PC-3 (cell line): Measurements from ENCODE around the gene TGFBI. TPM values are rescaled to one million over a fixed set of nuclear protein-coding genes. Genes with fewer than 3 reads are reported as not detected.

ENCODE experiments used
- ATAC-seq: fragments of 200-7000 bp; cut with Tn5 transposase; 2 replicates; pipeline ENCODE4 v1.9.1; 2020; ENCODE audit warnings: mild to moderate bottlenecking, moderate library complexity
- BruUV-seq: library from RNA; stranded (reverse); fragments of 400-500 nt; replicated peaks from 2 replicates; lab custom pipeline; 2021; lab: Mats Ljungman, UMichigan
- CTCF ChIA-PET: fragments of 300-600 bp; sonication (Branson Sonifier 250); formaldehyde crosslinking; loops from one replicate; lab custom pipeline; 2022; ENCODE audit warnings: antibody characterized with exemption; lab: Charles Lee
- POLR2A ChIA-PET: fragments of 300-600 bp; sonication (Branson Sonifier 250); formaldehyde crosslinking; loops from one replicate; lab custom pipeline; 2022; ENCODE audit warnings: antibody characterized with exemption; ENCODE audit not compliant: unreplicated experiment; lab: Charles Lee
- DNase-seq: peaks from one replicate; pipeline ENCODE4 v3.0.0-alpha.2; 2015
- H2AFZ ChIP-seq: fragments of 300-600 bp; sonication (generic); 2 replicates; pipeline ENCODE4 v1.6.0; 2016; ENCODE audit warnings: antibody characterized with exemption, low read length
- H3F3A ChIP-seq: fragments of 300-600 bp; sonication (generic); one replicate; pipeline ENCODE4 v1.6.0; 2017; ENCODE audit warnings: antibody characterized with exemption, low read length, control low read depth, mild to moderate bottlenecking; ENCODE audit not compliant: unreplicated experiment
- H3K27ac ChIP-seq: fragments of 300-600 bp; sonication (generic); 2 replicates; pipeline ENCODE4 v1.5.1; 2016; ENCODE audit warnings: mild to moderate bottlenecking, low read length
- H3K27me3 ChIP-seq: fragments of 300-600 bp; sonication (generic); 2 replicates; pipeline ENCODE4 v1.6.1; 2016; ENCODE audit warnings: low read length, mixed read lengths
- H3K36me3 ChIP-seq: fragments of 300-600 bp; sonication (generic); 2 replicates; pipeline ENCODE4 v1.6.1; 2016; ENCODE audit warnings: low read depth, mixed run types, low read length, mixed read lengths
- H3K4me1 ChIP-seq: fragments of 300-600 bp; sonication (generic); 2 replicates; pipeline ENCODE4 v1.5.1; 2016; ENCODE audit warnings: low read length; ENCODE audit not compliant: insufficient read depth
- H3K4me2 ChIP-seq: fragments of 300-600 bp; sonication (generic); 2 replicates; pipeline ENCODE4 v1.6.0; 2016; ENCODE audit warnings: low read length
- H3K4me3 ChIP-seq: fragments of 300-600 bp; sonication (generic); 2 replicates; pipeline ENCODE4 v1.5.1; 2016; ENCODE audit warnings: mild to moderate bottlenecking, low read length, mixed read lengths
- H3K79me2 ChIP-seq: fragments of 300-600 bp; sonication (generic); 2 replicates; pipeline ENCODE4 v1.6.1; 2017; ENCODE audit warnings: low read length, mixed read lengths
- H3K9ac ChIP-seq: fragments of 300-600 bp; sonication (generic); 2 replicates; pipeline ENCODE4 v1.6.0; 2016; ENCODE audit warnings: mild to moderate bottlenecking, low read length
- H3K9me2 ChIP-seq: fragments of 300-600 bp; sonication (generic); replicated peaks from 2 replicates; pipeline ENCODE4 v1.6.1; 2016; ENCODE audit warnings: mixed run types, low read length, mixed read lengths
- H3K9me3 ChIP-seq: fragments of 300-600 bp; sonication (generic); 2 replicates; pipeline ENCODE4 v1.6.1; 2016; ENCODE audit warnings: low read length, mixed read lengths
- H4K20me1 ChIP-seq: fragments of 300-600 bp; sonication (generic); 2 replicates; pipeline ENCODE4 v1.6.1; 2016; ENCODE audit warnings: low read length, mixed read lengths
- CTCF ChIP-seq: fragments of 300-600 bp; sonication (generic); conservative IDR thresholded peaks from 2 replicates; pipeline ENCODE4 v1.5.1; 2017; ENCODE audit warnings: antibody characterized with exemption, low read depth, mild to moderate bottlenecking, low read length
- EZH2 ChIP-seq: fragments of 300-600 bp; sonication (generic); IDR thresholded peaks from one replicate; pipeline ENCODE4 v1.6.1; 2017; ENCODE audit warnings: antibody characterized with exemption, mild to moderate bottlenecking, low read length; ENCODE audit not compliant: unreplicated experiment
- EZH2phosphoT487 ChIP-seq: fragments of 300-600 bp; sonication (generic); IDR thresholded peaks from 2 replicates; pipeline ENCODE4 v1.6.1; 2018; ENCODE audit warnings: mild to moderate bottlenecking, antibody characterized with exemption, low read length, borderline replicate concordance
- intact Hi-C: fragments of 100-400 bp; cut with micrococcal nuclease; formaldehyde crosslinking; loops from 2 replicates; pipeline ENCODE4 v1.9.0; 2023
- total RNA-seq: library from RNA; depleted of rRNA; stranded (reverse); fragments of >200 nt; gene quantifications from 2 replicates; pipeline ENCODE4 v1.2.3, GENCODE V29; 2014

The TGFBI gene
- total RNA-seq, 1 experiment from 2014 or later: 4.8 TPM

- no peak overlapping the region for H3K27ac ChIP-seq
- intact Hi-C loops: no loop called here
- no peak overlapping the region for H3K4me2 ChIP-seq
- no peaks in the 10 kb centered on the region for H3F3A ChIP-seq
- POLR2A ChIA-PET: no interaction called here
- ATAC-seq (no peak), DNase-seq (no peak)
- H3K4me3 ChIP-seq: no peak overlapping the region
- peaks cover 22% of the 10 kb centered on the region for H3K4me1 ChIP-seq
- CTCF ChIA-PET: no interaction called here
- H3K9me3 ChIP-seq: no peaks in the 10 kb centered on the region
- H3K9ac ChIP-seq: no peak overlapping the region
- TF ChIP-seq EZH2phosphoT487: no peak
- TF ChIP-seq EZH2: no peak
- no peak for TF ChIP-seq CTCF
- no peak overlapping the region for H2AFZ ChIP-seq
- no peaks in the 10 kb centered on the region for H4K20me1 ChIP-seq
- peaks cover 4% of the 10 kb centered on the region for H3K27me3 ChIP-seq
- no TSS peak for BruUV-seq
- H3K9me2 ChIP-seq: no peaks in the 10 kb centered on the region
- H3K79me2 ChIP-seq: no peaks in the 10 kb centered on the region
- no peaks in the 10 kb centered on the region for H3K36me3 ChIP-seq
Measured at GRCh38 chr5:136023958-136024541, 4.7 kb upstream of the TGFBI start.

DNA sequence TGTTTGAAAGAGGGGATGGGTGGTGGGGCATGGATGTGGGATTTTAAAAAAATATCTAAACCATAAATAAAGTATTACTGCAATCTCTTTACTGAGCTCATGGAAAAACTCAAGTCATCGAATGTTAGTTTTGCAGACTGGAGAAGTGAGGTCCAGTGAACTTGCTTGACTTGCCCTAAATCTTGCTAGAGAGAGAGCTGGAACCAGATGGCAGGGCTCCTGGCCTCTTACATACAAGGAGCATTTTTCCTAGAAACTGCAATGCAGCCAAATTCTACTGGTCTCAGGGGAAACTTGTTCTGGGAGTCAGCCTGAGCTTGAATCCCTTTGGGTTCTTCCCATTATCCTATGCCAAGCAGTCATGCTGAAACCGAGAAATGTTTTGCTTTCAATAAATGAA lies 2.9 kb upstream of the TGFBI start:
- H3K9ac ChIP-seq: no peak overlapping the region
- H2AFZ ChIP-seq: no peak overlapping the region
- H3F3A ChIP-seq: no peaks in the 10 kb centered on the region
- no TSS peak for BruUV-seq
- no peaks in the 10 kb centered on the region for H3K79me2 ChIP-seq
- no peak overlapping the region for H3K4me2 ChIP-seq
- H3K36me3 ChIP-seq: no peaks in the 10 kb centered on the region
- H3K9me2 ChIP-seq: no peaks in the 10 kb centered on the region
- ATAC-seq (no peak), DNase-seq (no peak)
- no peaks in the 10 kb centered on the region for H3K9me3 ChIP-seq
- peaks cover 7% of the 10 kb centered on the region for H3K4me1 ChIP-seq
- ChIA-PET POLR2A (no interaction called here), CTCF (no interaction called here)
- TF ChIP-seq EZH2phosphoT487: no peak
- no peaks in the 10 kb centered on the region for H4K20me1 ChIP-seq
- intact Hi-C loops: no loop called here
- H3K27ac ChIP-seq: no peak overlapping the region
- peaks cover 4% of the 10 kb centered on the region for H3K27me3 ChIP-seq
- H3K4me3 ChIP-seq: no peak overlapping the region

DNA sequence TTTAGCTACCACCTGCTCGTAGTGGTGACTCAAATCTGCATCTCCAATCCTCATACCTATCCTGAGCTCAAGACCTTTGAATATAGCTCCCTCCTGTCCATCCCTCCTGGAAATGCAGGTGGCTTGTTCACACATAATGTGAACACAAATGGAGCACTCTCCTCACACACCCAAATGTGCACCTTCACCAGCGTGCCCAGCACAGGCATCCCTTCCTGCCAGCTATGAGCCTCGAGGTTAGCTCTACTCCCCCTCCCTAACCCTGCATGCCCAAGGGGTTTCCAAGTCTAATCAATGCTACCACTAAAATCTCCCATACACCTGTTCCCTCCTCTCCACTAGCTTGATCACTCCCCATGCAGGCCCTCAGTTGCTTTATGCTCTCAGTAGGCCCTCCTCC lies 2.2 kb upstream of the TGFBI start:
- Histone ChIP-seq H3F3A (no peaks in the 10 kb centered on the region), H4K20me1 (no peaks in the 10 kb centered on the region), H3K4me3 (no peak overlapping the region), H3K4me2 (no peak overlapping the region), H3K9me3 (no peaks in the 10 kb centered on the region), H3K36me3 (no peaks in the 10 kb centered on the region), H3K9ac (no peak overlapping the region), H3K27ac (no peak overlapping the region), H3K79me2 (no peaks in the 10 kb centered on the region), H2AFZ (no peak overlapping the region), H3K4me1 (peaks cover 3% of the 10 kb centered on the region; the same call in 1 of the 2 replicates), H3K9me2 (no peaks in the 10 kb centered on the region), H3K27me3 (peaks cover 4% of the 10 kb centered on the region)
- ATAC-seq: no peak
- CTCF ChIA-PET: no interaction called here
- BruUV-seq: no TSS peak
- no peak for TF ChIP-seq CTCF
- TF ChIP-seq EZH2: no peak
- TF ChIP-seq EZH2phosphoT487: no peak
- DNase-seq: no peak
- intact Hi-C loops: no loop called here
- POLR2A ChIA-PET: no interaction called here
